Measurements from ENCODE around the gene FNDC1.

The FNDC1 gene

GRCh38 chr6:159170999-159171712 is 2.0 kb downstream of the FNDC1 start:
- Mint-ChIP-seq H3K27me3 (ENCODE audit: low read depth) (peaks cover 85% of the 10 kb centered on the region), H3K9me3 (no peaks in the 10 kb centered on the region), H3K4me3 (no peak overlapping the region), H3K27ac (no peak overlapping the region), H3K36me3 (ENCODE audit: low read depth) (no peaks in the 10 kb centered on the region), H3K4me1 (ENCODE audit: low read depth) (peaks cover 12% of the 10 kb centered on the region)

GRCh38 chr6:159172091-159172491 is 2.9 kb downstream of the FNDC1 start:
- H3K27ac Mint-ChIP-seq = no peak overlapping the region
- no peaks in the 10 kb centered on the region for H3K36me3 Mint-ChIP-seq (ENCODE audit: low read depth)
- no peaks in the 10 kb centered on the region for H3K9me3 Mint-ChIP-seq
- H3K4me3 Mint-ChIP-seq = no peak overlapping the region
- peaks cover 86% of the 10 kb centered on the region for H3K27me3 Mint-ChIP-seq (ENCODE audit: low read depth)
- H3K4me1 Mint-ChIP-seq (ENCODE audit: low read depth) = peaks cover 12% of the 10 kb centered on the region

- no peak overlapping the region for H3K4me3 Mint-ChIP-seq
- H3K4me1 Mint-ChIP-seq (ENCODE audit: low read depth) = peaks cover 2% of the 10 kb centered on the region
- H3K9me3 Mint-ChIP-seq = no peaks in the 10 kb centered on the region
- no peaks in the 10 kb centered on the region for H3K36me3 Mint-ChIP-seq (ENCODE audit: low read depth)
- peaks cover 70% of the 10 kb centered on the region for H3K27me3 Mint-ChIP-seq (ENCODE audit: low read depth)
- no peak overlapping the region for H3K27ac Mint-ChIP-seq
These were observed 5.2 kb downstream of the FNDC1 start for GRCh38 chr6:159174263-159174969.

GRCh38 chr6:159176913-159177312 is 7.7 kb downstream of the FNDC1 start:
- no peaks in the 10 kb centered on the region for H3K36me3 Mint-ChIP-seq (ENCODE audit: low read depth)
- no peak overlapping the region for H3K27ac Mint-ChIP-seq
- H3K4me1 Mint-ChIP-seq (ENCODE audit: low read depth) = peaks cover 9% of the 10 kb centered on the region
- H3K9me3 Mint-ChIP-seq = no peaks in the 10 kb centered on the region
- H3K27me3 Mint-ChIP-seq (ENCODE audit: low read depth) = peaks cover 48% of the 10 kb centered on the region
- H3K4me3 Mint-ChIP-seq = no peak overlapping the region

GRCh38 chr6:159178847-159179246 is 9.6 kb downstream of the FNDC1 start:
- H3K4me3 Mint-ChIP-seq = no peak overlapping the region
- H3K27me3 Mint-ChIP-seq (ENCODE audit: low read depth) = peaks cover 41% of the 10 kb centered on the region
- H3K4me1 Mint-ChIP-seq (ENCODE audit: low read depth) = peaks cover 10% of the 10 kb centered on the region
- no peaks in the 10 kb centered on the region for H3K36me3 Mint-ChIP-seq (ENCODE audit: low read depth)
- no peaks in the 10 kb centered on the region for H3K9me3 Mint-ChIP-seq
- H3K27ac Mint-ChIP-seq = no peak overlapping the region

GRCh38 chr6:159180001-159180400 is 10.8 kb downstream of the FNDC1 start:
- H3K27me3 Mint-ChIP-seq (ENCODE audit: low read depth) = peaks cover 33% of the 10 kb centered on the region
- H3K27ac Mint-ChIP-seq = no peak overlapping the region
- H3K4me3 Mint-ChIP-seq = no peak overlapping the region
- H3K4me1 Mint-ChIP-seq (ENCODE audit: low read depth) = peaks cover 8% of the 10 kb centered on the region
- H3K36me3 Mint-ChIP-seq (ENCODE audit: low read depth) = no peaks in the 10 kb centered on the region
- no peaks in the 10 kb centered on the region for H3K9me3 Mint-ChIP-seq

GRCh38 chr6:159181914-159182313 is 12.7 kb downstream of the FNDC1 start:
- Mint-ChIP-seq H3K27me3 (ENCODE audit: low read depth) (peaks cover 30% of the 10 kb centered on the region), H3K27ac (no peak overlapping the region), H3K4me3 (no peak overlapping the region), H3K36me3 (ENCODE audit: low read depth) (no peaks in the 10 kb centered on the region), H3K4me1 (ENCODE audit: low read depth) (peaks cover 8% of the 10 kb centered on the region), H3K9me3 (no peaks in the 10 kb centered on the region)

- Mint-ChIP-seq H3K27ac (no peak overlapping the region), H3K27me3 (ENCODE audit: low read depth) (peaks cover 29% of the 10 kb centered on the region), H3K4me1 (ENCODE audit: low read depth) (peaks cover 8% of the 10 kb centered on the region), H3K36me3 (ENCODE audit: low read depth) (no peaks in the 10 kb centered on the region), H3K4me3 (no peak overlapping the region), H3K9me3 (no peaks in the 10 kb centered on the region)
These were observed 15.4 kb downstream of the FNDC1 start for GRCh38 chr6:159184559-159184958.

GRCh38 chr6:159190460-159190859 is 21.3 kb downstream of the FNDC1 start:
- H3K27ac Mint-ChIP-seq = no peak overlapping the region

GRCh38 chr6:159193923-159194322 is 24.7 kb downstream of the FNDC1 start:
- H3K27me3 Mint-ChIP-seq (ENCODE audit: low read depth) = peaks cover 38% of the 10 kb centered on the region
- H3K36me3 Mint-ChIP-seq (ENCODE audit: low read depth) = no peaks in the 10 kb centered on the region
- no peaks in the 10 kb centered on the region for H3K4me1 Mint-ChIP-seq (ENCODE audit: low read depth)
- no peaks in the 10 kb centered on the region for H3K9me3 Mint-ChIP-seq
- no peak overlapping the region for H3K4me3 Mint-ChIP-seq
- no peak overlapping the region for H3K27ac Mint-ChIP-seq

More at GRCh38 chr6:159190460-159190859, 21.3 kb downstream of the FNDC1 start:
- no peak overlapping the region for H3K4me3 Mint-ChIP-seq
- no peaks in the 10 kb centered on the region for H3K36me3 Mint-ChIP-seq (ENCODE audit: low read depth)
- H3K9me3 Mint-ChIP-seq = no peaks in the 10 kb centered on the region
- H3K4me1 Mint-ChIP-seq (ENCODE audit: low read depth) = no peaks in the 10 kb centered on the region
- H3K27me3 Mint-ChIP-seq (ENCODE audit: low read depth) = peaks cover 36% of the 10 kb centered on the region

- H3K36me3 Mint-ChIP-seq (ENCODE audit: low read depth) = no peaks in the 10 kb centered on the region
- no peak overlapping the region for H3K27ac Mint-ChIP-seq
- H3K27me3 Mint-ChIP-seq (ENCODE audit: low read depth) = peaks cover 38% of the 10 kb centered on the region
- no peaks in the 10 kb centered on the region for H3K4me1 Mint-ChIP-seq (ENCODE audit: low read depth)
- no peaks in the 10 kb centered on the region for H3K9me3 Mint-ChIP-seq
- H3K4me3 Mint-ChIP-seq = no peak overlapping the region
These were observed 25.2 kb downstream of the FNDC1 start for GRCh38 chr6:159194421-159194820.

GRCh38 chr6:159196430-159196975 is 27.3 kb downstream of the FNDC1 start:
- Mint-ChIP-seq H3K27me3 (ENCODE audit: low read depth) (peaks cover 49% of the 10 kb centered on the region), H3K4me1 (ENCODE audit: low read depth) (no peaks in the 10 kb centered on the region), H3K27ac (no peak overlapping the region), H3K4me3 (no peak overlapping the region), H3K36me3 (ENCODE audit: low read depth) (no peaks in the 10 kb centered on the region), H3K9me3 (no peaks in the 10 kb centered on the region)

GRCh38 chr6:159197251-159197650 is 28.1 kb downstream of the FNDC1 start:
- Mint-ChIP-seq H3K36me3 (ENCODE audit: low read depth) (no peaks in the 10 kb centered on the region), H3K27ac (no peak overlapping the region), H3K4me3 (no peak overlapping the region), H3K9me3 (no peaks in the 10 kb centered on the region), H3K27me3 (ENCODE audit: low read depth) (peaks cover 46% of the 10 kb centered on the region), H3K4me1 (ENCODE audit: low read depth) (no peaks in the 10 kb centered on the region)

- peaks cover 7% of the 10 kb centered on the region for H3K4me1 Mint-ChIP-seq (ENCODE audit: low read depth)
- H3K36me3 Mint-ChIP-seq (ENCODE audit: low read depth) = no peaks in the 10 kb centered on the region
- no peak overlapping the region for H3K27ac Mint-ChIP-seq
- no peak overlapping the region for H3K4me3 Mint-ChIP-seq
- no peaks in the 10 kb centered on the region for H3K9me3 Mint-ChIP-seq
- H3K27me3 Mint-ChIP-seq (ENCODE audit: low read depth) = peaks cover 35% of the 10 kb centered on the region
These were observed 32.1 kb downstream of the FNDC1 start for GRCh38 chr6:159201336-159201735.
